Activated naive CD4-positive, alpha-beta T cell treated with anti-CD3 and anti-CD28 coated beads, Interleukin-2, amount 50 U/mL, for 72 hours (primary cell): ENCODE results near the gene FBXO42. TPM values are rescaled to one million over a fixed set of nuclear protein-coding genes. Genes with fewer than 3 reads are reported as not detected.
"Not testable (repeated sequence)": the region's sequence is repeated elsewhere in the genome, so short reads cannot be mapped to it uniquely, and the experiment has no call there.

Source experiments
- ATAC-seq, 2 donors: fragments of 150-1000 bp; cut with Tn5 transposase; 2 replicates each; pipeline ENCODE4 v1.10.0; 2021; ENCODE audit warnings: mild to moderate bottlenecking in 2 of 2, moderate library complexity in 2 of 2
- DNase-seq, 2 donors: peaks; one replicate each; pipeline ENCODE4 v3.0.0; 2021 to 2022; ENCODE audit warnings: low spot score in 2 of 2
- H3K27ac Mint-ChIP-seq, 2 donors: one replicate each; pipeline ENCODE4 v1.8.0; 2022; ENCODE audit warnings: mild to moderate bottlenecking in 2 of 2, mixed read lengths in 2 of 2
- H3K36me3 Mint-ChIP-seq, 2 donors: one replicate each; pipeline ENCODE4 v1.8.0; 2022; ENCODE audit warnings: mixed read lengths in 2 of 2
- H3K9me3 Mint-ChIP-seq, 2 donors: one replicate each; pipeline ENCODE4 v1.8.0; 2022; ENCODE audit warnings: mixed read lengths in 2 of 2
- total RNA-seq, 2 donors: library from RNA; stranded (reverse); gene quantifications; one replicate each; pipeline ENCODE4 v1.2.3, GENCODE V29; 2022

Gene FBXO42
- total RNA-seq, 2 donors from 2014 or later, result 12.6 to 23.4 TPM

- no peak overlapping the region for H3K27ac Mint-ChIP-seq
- peaks cover 0 to 15% of the 10 kb centered on the region in 2 donors for H3K36me3 Mint-ChIP-seq
- ATAC-seq, result no peak
- H3K9me3 Mint-ChIP-seq, result no peaks in the 10 kb centered on the region
- DNase-seq, result no peak
These were observed 122.1 kb downstream of the FBXO42 start for GRCh38 chr1:16229976-16230740.

- ATAC-seq (no peak), DNase-seq (no peak)
- peaks cover 0 to 15% of the 10 kb centered on the region in 2 donors for H3K36me3 Mint-ChIP-seq
- no peak overlapping the region for H3K27ac Mint-ChIP-seq
- H3K9me3 Mint-ChIP-seq, result no peaks in the 10 kb centered on the region
These were observed 125.6 kb downstream of the FBXO42 start for GRCh38 chr1:16226490-16227179.

GRCh38 chr1:16226129-16226489 is 126.2 kb downstream of the FBXO42 start:
- no peak for ATAC-seq
- no peak overlapping the region for H3K27ac Mint-ChIP-seq
- no peak for DNase-seq
- H3K9me3 Mint-ChIP-seq, result no peaks in the 10 kb centered on the region
- peaks cover 0 to 15% of the 10 kb centered on the region in 2 donors for H3K36me3 Mint-ChIP-seq

GRCh38 chr1:16224472-16224871 is 127.8 kb downstream of the FBXO42 start:
- ATAC-seq, result no peak
- Mint-ChIP-seq H3K36me3 (peaks cover 0 to 15% of the 10 kb centered on the region in 2 donors), H3K9me3 (no peaks in the 10 kb centered on the region), H3K27ac (no peak overlapping the region)
- no peak for DNase-seq

- not testable (repeated sequence) for ATAC-seq, H3K9me3 Mint-ChIP-seq, DNase-seq, H3K27ac Mint-ChIP-seq
- H3K36me3 Mint-ChIP-seq, result peaks cover 0 to 11% of the 10 kb centered on the region in 2 donors
These were observed 129.6 kb downstream of the FBXO42 start for GRCh38 chr1:16222716-16223115.

- no peak for ATAC-seq
- Mint-ChIP-seq H3K9me3 (no peaks in the 10 kb centered on the region), H3K36me3 (peaks cover 0 to 6% of the 10 kb centered on the region in 2 donors), H3K27ac (no peak overlapping the region)
- DNase-seq, result no peak
These were observed 130.8 kb downstream of the FBXO42 start for GRCh38 chr1:16221499-16221898.

GRCh38 chr1:16219968-16220500 is 132.2 kb downstream of the FBXO42 start:
- Mint-ChIP-seq H3K36me3 (no peaks in the 10 kb centered on the region), H3K9me3 (no peaks in the 10 kb centered on the region), H3K27ac (no peak overlapping the region)
- DNase-seq (no peak), ATAC-seq (no peak)

- no peak for DNase-seq
- no peaks in the 10 kb centered on the region for H3K9me3 Mint-ChIP-seq
- ATAC-seq, result no peak
- H3K36me3 Mint-ChIP-seq, result no peaks in the 10 kb centered on the region
- H3K27ac Mint-ChIP-seq, result no peak overlapping the region
These were observed 133.6 kb downstream of the FBXO42 start for GRCh38 chr1:16218674-16219071.

GRCh38 chr1:16218014-16218673 is 134.1 kb downstream of the FBXO42 start:
- Mint-ChIP-seq H3K27ac (no peak overlapping the region), H3K36me3 (no peaks in the 10 kb centered on the region), H3K9me3 (no peaks in the 10 kb centered on the region)
- ATAC-seq (no peak), DNase-seq (no peak)

GRCh38 chr1:16217061-16217785 is 135.1 kb downstream of the FBXO42 start:
- Mint-ChIP-seq H3K36me3 (no peaks in the 10 kb centered on the region), H3K27ac (peak overlapping the region in 1 of 2 donors; percentile 58), H3K9me3 (no peaks in the 10 kb centered on the region)
- peak; percentile 96 to 98 for ATAC-seq
- DNase-seq, result peak; percentile 89 to 95

- ATAC-seq (peak; percentile 30 to 47), DNase-seq (peak in 1 of 2 donors; percentile 77)
- Mint-ChIP-seq H3K27ac (peak overlapping the region in 1 of 2 donors; percentile 65), H3K9me3 (no peaks in the 10 kb centered on the region), H3K36me3 (no peaks in the 10 kb centered on the region)
These were observed 136.2 kb downstream of the FBXO42 start for GRCh38 chr1:16215882-16216753.

- not testable (repeated sequence) for ATAC-seq, DNase-seq, H3K36me3 Mint-ChIP-seq, H3K9me3 Mint-ChIP-seq, H3K27ac Mint-ChIP-seq
These were observed 137.0 kb downstream of the FBXO42 start for GRCh38 chr1:16215240-16215639.

- H3K9me3 Mint-ChIP-seq, DNase-seq, ATAC-seq, H3K36me3 Mint-ChIP-seq, H3K27ac Mint-ChIP-seq: not testable (repeated sequence)
These were observed 138.7 kb downstream of the FBXO42 start for GRCh38 chr1:16213544-16213943.

GRCh38 chr1:16213013-16213412 is 139.3 kb downstream of the FBXO42 start:
- DNase-seq (no peak), ATAC-seq (no peak)
- Mint-ChIP-seq H3K27ac (no peak overlapping the region), H3K36me3 (no peaks in the 10 kb centered on the region), H3K9me3 (no peaks in the 10 kb centered on the region)

GRCh38 chr1:16212251-16212961 is 139.9 kb downstream of the FBXO42 start, which contains the start of gene ARHGEF19:
Gene ARHGEF19 (minus strand): TSS chr1:16212652. CDS start chr1:16209054, 3,598 bp downstream.
- no peak for DNase-seq
- Mint-ChIP-seq H3K36me3 (no peaks in the 10 kb centered on the region), H3K9me3 (no peaks in the 10 kb centered on the region), H3K27ac (no peak within 1 kb of the TSS)
- ATAC-seq, result no peak
